Astrocyte of the spinal cord (primary cell): Measurements from ENCODE around the gene GTSF1L.

Source experiments
- DNase-seq: peaks from one replicate; pipeline ENCODE4 v3.0.0; 2011; ENCODE audit warnings: low read depth, low spot score
- H3K4me3 ChIP-seq: 2 replicates; pipeline ENCODE4 v1.5.1; 2011; ENCODE audit warnings: low read depth, mild to moderate bottlenecking, low read length, moderate library complexity
- in situ Hi-C: cut with HindIII; loops from 2 replicates; pipeline ENCODE4 v1.10.0; 2017; ENCODE audit warnings: low sequenced_read_pairs
- TF ChIP-seq, protein P1 (sequence below): IDR thresholded peaks from 2 replicates; pipeline ENCODE4 v1.5.1; 2012; ENCODE audit warnings: low read depth, mild to moderate bottlenecking, low read length, inconsistent platforms

The GTSF1L gene

DNA sequence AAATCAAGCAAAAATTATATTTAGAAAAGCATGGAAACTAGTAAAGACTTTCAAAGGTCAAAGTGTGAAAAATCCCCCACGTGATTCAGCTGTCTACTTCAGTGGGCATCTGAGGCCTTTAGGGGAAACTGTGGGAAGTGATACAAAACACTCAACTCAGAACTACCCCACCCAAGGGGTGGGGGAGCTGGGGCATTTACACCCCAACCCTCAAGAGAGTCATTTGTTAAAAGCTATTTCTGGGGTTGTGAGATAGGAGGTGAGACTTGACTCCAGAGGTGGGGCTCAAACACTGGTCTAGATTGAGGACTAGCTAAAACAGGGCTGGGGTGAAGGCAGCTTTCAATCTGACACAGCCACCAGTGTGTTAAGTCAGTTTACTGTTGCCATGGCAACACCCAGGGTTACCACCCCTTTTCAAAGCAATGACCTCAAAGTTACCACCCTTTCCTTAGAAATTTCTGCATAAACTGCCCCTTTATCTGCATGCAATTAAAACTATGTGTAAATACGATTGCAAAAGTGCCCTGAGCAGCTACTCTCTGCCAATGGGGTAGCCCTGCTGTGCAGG, 9.9 kb upstream of the GTSF1L start:
- TF ChIP-seq, protein P1, sequence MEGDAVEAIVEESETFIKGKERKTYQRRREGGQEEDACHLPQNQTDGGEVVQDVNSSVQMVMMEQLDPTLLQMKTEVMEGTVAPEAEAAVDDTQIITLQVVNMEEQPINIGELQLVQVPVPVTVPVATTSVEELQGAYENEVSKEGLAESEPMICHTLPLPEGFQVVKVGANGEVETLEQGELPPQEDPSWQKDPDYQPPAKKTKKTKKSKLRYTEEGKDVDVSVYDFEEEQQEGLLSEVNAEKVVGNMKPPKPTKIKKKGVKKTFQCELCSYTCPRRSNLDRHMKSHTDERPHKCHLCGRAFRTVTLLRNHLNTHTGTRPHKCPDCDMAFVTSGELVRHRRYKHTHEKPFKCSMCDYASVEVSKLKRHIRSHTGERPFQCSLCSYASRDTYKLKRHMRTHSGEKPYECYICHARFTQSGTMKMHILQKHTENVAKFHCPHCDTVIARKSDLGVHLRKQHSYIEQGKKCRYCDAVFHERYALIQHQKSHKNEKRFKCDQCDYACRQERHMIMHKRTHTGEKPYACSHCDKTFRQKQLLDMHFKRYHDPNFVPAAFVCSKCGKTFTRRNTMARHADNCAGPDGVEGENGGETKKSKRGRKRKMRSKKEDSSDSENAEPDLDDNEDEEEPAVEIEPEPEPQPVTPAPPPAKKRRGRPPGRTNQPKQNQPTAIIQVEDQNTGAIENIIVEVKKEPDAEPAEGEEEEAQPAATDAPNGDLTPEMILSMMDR = no peak
- in situ Hi-C loops = no loop called here
- no peak for DNase-seq
- no peak overlapping the region for H3K4me3 ChIP-seq

DNA sequence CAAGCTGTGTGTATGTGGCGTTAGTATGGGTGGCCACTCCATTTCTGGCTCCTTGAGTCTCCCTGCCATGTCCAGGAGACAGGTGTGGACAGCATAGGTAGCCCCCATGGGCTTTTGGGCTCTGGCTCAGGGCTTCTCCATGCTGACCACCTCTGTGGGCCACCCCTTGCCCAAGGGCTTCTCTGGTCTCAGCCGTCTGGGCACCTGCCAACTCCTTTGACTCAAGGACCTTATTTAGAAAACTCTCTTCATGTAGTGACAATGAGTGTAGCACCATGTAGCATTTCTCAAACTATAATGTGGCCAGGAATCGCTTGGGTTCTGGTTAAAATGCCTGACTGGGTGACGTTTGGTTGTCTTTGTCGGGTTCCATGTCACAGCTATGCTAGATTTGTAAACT, 5.1 kb upstream of the GTSF1L start:
- DNase-seq = no peak
- TF ChIP-seq, protein P1 = no peak
- H3K4me3 ChIP-seq = no peak overlapping the region
- in situ Hi-C loops = no loop called here

DNA sequence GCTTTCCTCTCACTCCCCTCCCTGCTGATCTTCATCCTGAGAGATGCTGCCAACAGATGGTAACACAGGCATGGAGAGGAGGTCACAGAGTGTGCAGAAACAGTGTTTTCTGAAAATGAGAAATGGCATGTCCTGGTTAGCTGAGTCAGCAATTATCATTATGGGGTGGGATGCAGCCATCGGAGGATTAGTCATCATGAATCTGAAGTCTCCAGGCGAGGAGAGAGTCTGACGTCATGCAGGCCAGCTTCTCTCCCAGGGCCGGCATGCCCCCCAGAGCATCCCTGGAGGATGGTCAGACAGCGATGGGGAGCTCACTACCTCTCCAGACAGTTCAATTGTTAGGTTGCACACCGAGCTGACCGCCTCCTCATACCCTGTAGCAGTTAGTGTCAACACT, 4.7 kb upstream of the GTSF1L start:
- peak; percentile 75 for DNase-seq
- TF ChIP-seq, protein P1 = no peak
- in situ Hi-C loops = no loop called here
- H3K4me3 ChIP-seq = no peak overlapping the region

DNA sequence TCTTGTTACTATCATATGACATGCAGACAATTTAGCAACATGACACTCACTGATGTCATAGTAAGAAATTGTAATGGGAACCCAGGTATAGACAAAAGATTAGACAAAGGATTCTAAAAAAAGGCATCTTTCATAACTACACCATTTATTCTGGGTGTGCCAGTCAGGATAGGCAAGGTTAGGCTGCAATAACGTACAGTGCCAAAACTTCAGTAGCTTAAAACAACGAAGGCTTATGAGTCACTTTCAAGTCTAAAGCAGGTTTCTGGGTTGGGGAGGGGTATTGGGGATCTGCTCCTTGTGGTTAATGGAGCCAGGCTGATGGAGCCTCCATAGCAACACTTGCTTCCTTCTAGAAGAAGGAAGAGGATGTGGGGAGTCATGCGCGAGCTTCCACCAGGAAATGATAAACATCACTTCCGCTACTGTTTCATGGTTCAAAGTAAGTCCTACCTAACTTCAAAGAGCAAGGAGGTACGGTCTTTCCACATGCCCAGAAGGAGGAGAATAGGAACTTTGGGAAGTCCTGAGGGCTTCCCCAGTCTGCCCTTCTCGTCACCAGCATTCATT, 2.0 kb upstream of the GTSF1L start:
- DNase-seq = no peak
- in situ Hi-C loops = no loop called here
- no peak overlapping the region for H3K4me3 ChIP-seq
- TF ChIP-seq, protein P1 = no peak

DNA sequence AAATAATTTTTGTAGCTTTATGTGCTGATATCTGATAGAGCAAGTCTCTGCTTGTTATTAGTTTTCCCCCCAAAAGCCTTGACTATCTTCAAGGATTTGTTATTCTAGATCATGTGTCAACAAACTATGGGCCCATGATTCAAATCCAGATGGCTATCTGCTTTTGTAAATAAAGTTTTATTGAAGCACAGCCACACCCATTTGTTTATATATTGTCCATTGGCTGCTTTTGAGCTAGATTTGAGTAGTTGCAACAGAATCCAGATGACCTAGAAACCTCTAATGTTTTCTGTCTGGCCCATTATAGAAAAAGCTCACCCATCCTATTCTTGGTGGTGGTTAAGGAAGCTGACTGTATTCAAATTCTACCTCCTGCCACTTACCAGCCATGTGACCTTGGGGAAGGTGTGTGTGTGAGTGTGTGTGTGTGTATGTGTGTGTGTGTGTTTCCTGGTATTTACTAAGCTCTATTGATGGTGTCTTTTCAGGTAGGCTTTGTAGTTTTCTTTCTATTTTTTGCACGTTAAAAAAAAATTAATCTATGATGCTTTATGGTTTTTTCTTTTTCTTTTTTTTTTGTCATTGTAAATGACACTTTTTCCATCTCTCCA, 1.3 kb upstream of the GTSF1L start:
- no peak for DNase-seq
- TF ChIP-seq, protein P1 = no peak
- H3K4me3 ChIP-seq = no peak overlapping the region
- in situ Hi-C loops = no loop called here

DNA sequence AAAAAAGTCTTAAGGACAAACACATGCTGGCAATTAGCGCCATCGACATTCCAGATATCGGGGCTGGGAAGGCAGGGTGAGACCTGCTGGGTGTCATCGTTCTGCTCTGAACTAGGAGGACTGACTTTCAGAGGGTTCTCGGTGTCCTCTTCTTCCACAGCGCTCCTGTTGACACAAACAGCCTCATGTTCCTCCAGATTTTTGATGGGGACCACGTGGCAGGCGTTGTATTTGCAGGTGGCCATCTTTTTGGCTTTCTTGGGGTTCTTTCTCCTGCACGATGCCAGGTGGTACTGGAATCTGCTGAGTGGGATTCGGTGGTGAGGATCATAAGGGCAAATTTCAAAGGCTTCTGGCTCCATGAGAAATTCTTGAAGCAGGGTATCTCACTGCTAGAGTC, 469 bp downstream of the GTSF1L start:
- no peak for DNase-seq
- TF ChIP-seq, protein P1 = no peak
- in situ Hi-C loops = no loop called here

More for the DNA sequence above, 469 bp downstream of the GTSF1L start:
- no peak overlapping the region for H3K4me3 ChIP-seq
